ENCODE data around the gene CEACAM19.
"Not testable (repeated sequence)": the region's sequence is repeated elsewhere in the genome, so short reads cannot be mapped to it uniquely, and the experiment has no call there.

Gene CEACAM19

GRCh38 chr19:44707794-44708193 lies 36.5 kb downstream of the CEACAM19 start:
- TF ChIP-seq TAF1 (IDR thresholded peaks at IDR 0.05; ENCODE audit: borderline replicate concordance, low read depth, low read length) (no peak), POLR2A (IDR thresholded peaks at IDR 0.05; ENCODE audit: low read depth, low read length) (no peak), POLR2AphosphoS5 (IDR thresholded peaks at IDR 0.05; ENCODE audit: low read depth, low read length) (no peak)
- DNase-seq (ENCODE audit: insufficient read length) (no peak), FAIRE-seq (no peak)

GRCh38 chr19:44708940-44709339 lies 37.7 kb downstream of the CEACAM19 start:
- no peak for DNase-seq (ENCODE audit: insufficient read length)
- FAIRE-seq: no peak
- no peak for TF ChIP-seq POLR2AphosphoS5 (IDR thresholded peaks at IDR 0.05; ENCODE audit: low read depth, low read length)
- no peak for TF ChIP-seq TAF1 (IDR thresholded peaks at IDR 0.05; ENCODE audit: borderline replicate concordance, low read depth, low read length)
- TF ChIP-seq POLR2A (IDR thresholded peaks at IDR 0.05; ENCODE audit: low read depth, low read length): no peak

DNA sequence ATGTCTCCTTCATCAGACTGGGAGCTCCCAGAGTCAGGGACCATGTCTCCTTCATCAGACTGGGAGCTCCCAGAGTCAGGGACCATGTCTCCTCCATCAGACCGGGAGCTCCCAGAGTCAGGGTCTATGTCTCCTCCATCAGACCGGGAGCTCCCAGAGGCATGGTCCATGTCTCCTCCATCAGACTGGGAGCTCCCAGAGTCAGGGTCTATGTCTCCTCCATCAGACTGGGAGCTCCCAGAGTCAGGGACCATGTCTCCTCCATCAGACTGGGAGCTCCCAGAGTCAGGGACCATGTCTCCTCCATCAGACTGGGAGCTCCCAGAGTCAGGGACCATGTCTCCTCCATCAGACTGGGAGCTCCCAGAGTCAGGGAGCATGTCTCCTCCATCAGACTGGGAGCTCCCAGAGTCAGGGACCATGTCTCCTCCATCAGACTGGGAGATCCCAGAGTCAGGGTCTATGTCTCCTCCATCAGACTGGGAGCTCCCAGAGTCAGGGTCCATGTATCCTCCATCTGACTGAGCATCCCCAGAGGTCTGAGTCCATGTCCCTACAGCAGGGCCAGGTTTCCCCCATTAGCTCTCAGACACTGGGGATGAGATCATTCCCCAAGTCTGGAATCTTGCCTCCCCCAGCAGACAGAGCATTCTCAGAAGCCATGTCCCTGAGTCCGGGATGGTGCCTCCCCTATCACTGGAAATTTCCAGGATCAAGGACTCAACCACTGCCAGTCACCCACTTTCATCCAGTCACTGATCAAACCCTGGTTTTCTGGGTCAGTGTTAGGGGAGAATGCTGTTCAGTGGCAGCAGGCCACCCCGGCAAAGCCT lies 38.4 kb downstream of the CEACAM19 start:
- not testable (repeated sequence) for FAIRE-seq; DNase-seq (ENCODE audit: insufficient read length)

GRCh38 chr19:44710483-44710882 lies 39.2 kb downstream of the CEACAM19 start:
- DNase-seq (ENCODE audit: insufficient read length) (no peak), FAIRE-seq (no peak)
- no peak for TF ChIP-seq TAF1 (IDR thresholded peaks at IDR 0.05; ENCODE audit: borderline replicate concordance, low read depth, low read length)
- no peak for TF ChIP-seq POLR2A (IDR thresholded peaks at IDR 0.05; ENCODE audit: low read depth, low read length)
- no peak for TF ChIP-seq POLR2AphosphoS5 (IDR thresholded peaks at IDR 0.05; ENCODE audit: low read depth, low read length)

DNA sequence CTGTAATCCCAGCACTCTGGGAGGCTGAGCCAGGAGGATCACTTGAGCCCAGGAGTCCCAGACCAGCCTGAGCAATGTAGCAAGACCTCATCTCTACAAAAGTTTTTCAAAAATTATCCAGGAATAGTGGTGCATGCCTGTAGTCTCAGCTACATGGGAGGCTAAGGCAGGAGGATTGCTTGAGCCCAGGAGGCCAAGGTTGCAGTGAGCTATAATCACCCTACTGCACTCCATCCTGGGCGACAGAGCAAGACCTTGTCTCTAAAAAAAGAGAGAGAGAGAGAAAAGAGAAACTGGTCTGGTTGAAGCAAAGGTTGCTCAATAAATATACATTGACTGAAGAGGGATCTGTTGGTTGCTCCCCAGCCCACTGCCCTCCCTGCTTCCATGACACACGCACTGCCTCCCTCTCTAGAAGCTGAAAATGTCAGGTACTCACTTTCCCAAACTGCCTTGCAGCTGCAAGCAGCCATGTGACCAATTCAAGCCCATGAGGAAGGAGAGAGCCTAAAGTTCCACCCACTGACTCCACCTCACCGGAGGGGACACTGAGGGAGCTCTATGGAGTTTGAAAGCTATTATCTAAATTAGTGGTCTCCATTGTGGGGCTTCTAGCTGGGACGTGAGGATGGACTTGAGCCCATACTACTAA lies 41.7 kb downstream of the CEACAM19 start:
- TF ChIP-seq POLR2AphosphoS5 (IDR thresholded peaks at IDR 0.05; ENCODE audit: low read depth, low read length): no peak
- no peak for FAIRE-seq
- no peak for DNase-seq (ENCODE audit: insufficient read length)

- FAIRE-seq (no peak), DNase-seq (ENCODE audit: insufficient read length) (no peak)
- TF ChIP-seq TAF1 (IDR thresholded peaks at IDR 0.05; ENCODE audit: borderline replicate concordance, low read depth, low read length) (no peak), POLR2A (IDR thresholded peaks at IDR 0.05; ENCODE audit: low read depth, low read length) (no peak), POLR2AphosphoS5 (IDR thresholded peaks at IDR 0.05; ENCODE audit: low read depth, low read length) (no peak)
Observed at GRCh38 chr19:44714597-44715169, 43.4 kb downstream of the CEACAM19 start.

GRCh38 chr19:44717603-44718002 lies 46.3 kb downstream of the CEACAM19 start:
- no peak for FAIRE-seq
- TF ChIP-seq POLR2AphosphoS5 (IDR thresholded peaks at IDR 0.05; ENCODE audit: low read depth, low read length) (no peak), TAF1 (IDR thresholded peaks at IDR 0.05; ENCODE audit: borderline replicate concordance, low read depth, low read length) (no peak), POLR2A (IDR thresholded peaks at IDR 0.05; ENCODE audit: low read depth, low read length) (no peak)
- no peak for DNase-seq (ENCODE audit: insufficient read length)

DNA sequence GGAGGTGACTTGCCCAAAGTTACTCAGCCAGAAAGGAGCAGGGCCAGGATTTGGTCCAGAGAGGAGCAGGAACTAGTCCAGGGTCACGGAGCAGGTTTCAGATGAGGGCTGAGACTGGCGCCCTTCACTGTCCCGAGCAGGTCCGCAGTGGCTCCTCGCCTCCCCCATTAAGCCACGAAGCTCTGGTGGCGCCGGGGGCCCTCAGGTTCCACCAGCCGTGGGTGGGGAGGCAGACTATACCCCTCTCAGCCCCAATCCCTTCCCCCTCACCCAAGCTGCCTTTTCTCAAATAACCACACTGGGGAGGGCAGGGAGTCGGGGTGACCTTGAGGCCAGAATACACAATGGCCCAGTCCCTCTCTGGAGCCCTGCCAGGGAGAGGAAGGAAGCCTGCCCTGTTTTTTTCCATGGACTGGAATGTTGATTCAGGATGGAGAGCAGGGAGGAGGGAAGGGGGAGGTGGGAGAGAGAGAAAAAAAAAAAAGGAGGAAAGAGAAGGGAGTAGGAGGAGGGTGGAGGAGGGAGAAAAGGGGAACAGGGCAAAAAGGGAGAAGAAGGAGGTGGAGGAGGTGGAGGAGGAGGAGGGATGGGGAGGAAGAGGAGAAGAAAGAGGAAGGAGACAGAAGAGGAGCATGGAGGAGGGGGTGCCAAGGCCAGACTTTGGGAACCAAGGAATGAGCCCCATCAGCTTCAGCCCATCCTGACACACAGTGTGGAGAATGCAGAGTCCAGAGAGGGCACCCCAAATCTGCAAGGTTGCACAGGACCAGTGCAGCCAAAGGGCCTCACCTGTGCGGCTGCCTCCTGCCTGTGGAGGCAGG lies 47.4 kb downstream of the CEACAM19 start:
- no peak for FAIRE-seq
- TF ChIP-seq TAF1 (IDR thresholded peaks at IDR 0.05; ENCODE audit: borderline replicate concordance, low read depth, low read length) (no peak), POLR2A (IDR thresholded peaks at IDR 0.05; ENCODE audit: low read depth, low read length) (no peak), POLR2AphosphoS5 (IDR thresholded peaks at IDR 0.05; ENCODE audit: low read depth, low read length) (no peak)
- DNase-seq (ENCODE audit: insufficient read length): no peak

DNA sequence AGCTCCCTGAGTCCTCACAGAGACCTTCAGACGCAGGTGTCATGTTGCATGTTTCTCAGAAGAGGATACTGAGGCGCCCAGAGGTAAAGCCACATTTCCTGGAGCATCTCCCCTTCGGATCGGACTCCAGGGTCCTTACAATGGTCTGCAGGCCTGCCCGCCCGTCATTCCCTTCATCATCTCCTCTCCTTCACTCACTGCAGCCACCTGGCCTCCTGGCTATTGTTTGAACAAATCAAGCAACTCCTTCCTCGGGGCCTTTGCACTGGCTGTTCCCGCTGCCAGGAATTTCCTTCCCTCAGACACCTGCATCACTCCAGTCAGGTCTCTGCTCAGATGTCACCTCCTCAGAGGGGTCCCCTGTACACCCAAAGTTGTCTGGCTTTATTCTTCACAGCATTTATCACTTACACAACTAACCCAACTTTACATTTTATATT lies 48.0 kb downstream of the CEACAM19 start:
- DNase-seq (ENCODE audit: insufficient read length): no peak
- no peak for TF ChIP-seq POLR2A (IDR thresholded peaks at IDR 0.05; ENCODE audit: low read depth, low read length)
- TF ChIP-seq POLR2AphosphoS5 (IDR thresholded peaks at IDR 0.05; ENCODE audit: low read depth, low read length): no peak
- no peak for TF ChIP-seq TAF1 (IDR thresholded peaks at IDR 0.05; ENCODE audit: borderline replicate concordance, low read depth, low read length)
- FAIRE-seq: no peak

DNA sequence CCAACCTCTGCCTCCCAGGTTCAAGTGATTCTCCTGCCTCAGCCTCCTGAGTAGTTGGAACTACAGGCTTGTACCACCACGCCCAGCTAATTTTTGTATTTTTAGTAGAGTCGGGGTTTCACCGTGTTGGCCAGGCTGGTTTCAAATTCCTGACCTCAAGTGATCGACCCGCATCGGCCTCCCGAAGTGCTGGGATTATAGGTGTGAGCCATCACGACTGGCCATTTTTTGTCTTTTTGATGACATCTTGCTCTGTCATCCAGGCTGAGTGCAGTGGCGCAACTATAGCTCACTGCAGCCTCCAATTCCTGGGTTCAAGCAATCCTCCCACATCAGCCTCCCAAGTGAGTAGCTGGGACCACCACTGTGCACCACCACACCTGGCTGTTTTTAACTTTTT lies 49.1 kb downstream of the CEACAM19 start:
- DNase-seq (ENCODE audit: insufficient read length); FAIRE-seq: not testable (repeated sequence)

- no peak for TF ChIP-seq POLR2A (IDR thresholded peaks at IDR 0.05; ENCODE audit: low read depth, low read length)
- no peak for TF ChIP-seq POLR2AphosphoS5 (IDR thresholded peaks at IDR 0.05; ENCODE audit: low read depth, low read length)
- TF ChIP-seq TAF1 (IDR thresholded peaks at IDR 0.05; ENCODE audit: borderline replicate concordance, low read depth, low read length): no peak
- no peak for FAIRE-seq
- DNase-seq (ENCODE audit: insufficient read length): no peak
Observed at GRCh38 chr19:44720945-44721344, 49.7 kb downstream of the CEACAM19 start.

DNA sequence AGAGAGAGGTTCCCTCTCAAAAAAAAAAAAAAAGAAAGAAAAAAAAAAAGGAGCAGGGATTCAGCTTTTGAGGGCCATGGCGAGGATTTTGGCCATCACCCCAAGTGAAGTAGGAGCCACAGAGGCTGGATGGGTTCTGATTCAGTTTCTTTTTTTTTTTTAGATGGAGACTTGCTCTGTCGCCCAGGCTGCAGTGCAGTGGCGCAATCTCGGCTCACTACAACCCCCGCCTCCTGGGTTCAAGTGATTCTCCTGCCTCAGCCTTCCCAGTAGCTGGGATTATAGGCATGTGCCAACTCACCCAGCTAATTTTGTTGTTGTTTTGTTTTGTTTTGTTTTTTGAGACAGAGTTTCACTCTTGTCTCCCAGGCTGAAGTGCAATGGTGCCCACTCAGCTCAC lies 50.1 kb downstream of the CEACAM19 start:
- not testable (repeated sequence) for FAIRE-seq

More for the DNA sequence above, 50.1 kb downstream of the CEACAM19 start:
- DNase-seq (ENCODE audit: insufficient read length): not testable (repeated sequence)
